ENCODE data around the gene CD200R1L.
A peak's percentile ranks its signal among the peaks of the same experiment; 100 is the strongest.
"Not testable (repeated sequence)": the region's sequence is repeated elsewhere in the genome, so short reads cannot be mapped to it uniquely, and the experiment has no call there.

The CD200R1L gene, protein sequence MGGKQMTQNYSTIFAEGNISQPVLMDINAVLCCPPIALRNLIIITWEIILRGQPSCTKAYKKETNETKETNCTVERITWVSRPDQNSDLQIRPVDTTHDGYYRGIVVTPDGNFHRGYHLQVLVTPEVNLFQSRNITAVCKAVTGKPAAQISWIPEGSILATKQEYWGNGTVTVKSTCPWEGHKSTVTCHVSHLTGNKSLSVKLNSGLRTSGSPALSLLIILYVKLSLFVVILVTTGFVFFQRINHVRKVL

DNA sequence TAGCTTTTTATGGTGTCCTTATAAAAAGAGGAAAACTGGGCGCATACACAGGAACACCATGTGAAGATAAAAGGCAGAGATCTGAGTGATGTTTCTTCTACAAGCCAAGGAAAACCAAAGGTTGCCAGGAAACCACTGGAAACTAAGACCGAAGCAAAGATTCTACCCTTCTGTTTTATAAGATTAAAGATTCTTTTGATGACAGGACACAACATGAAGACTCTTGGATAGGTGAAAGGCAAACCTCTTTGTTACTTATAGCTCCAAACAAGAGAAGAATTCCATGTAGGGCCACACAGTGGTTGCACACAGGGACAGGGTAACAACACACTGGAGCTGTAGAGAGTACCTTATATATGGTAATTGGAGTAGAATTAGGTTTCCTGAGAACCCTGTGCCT, at the start of gene CD200R1L:
CD200R1L (minus strand) TSS at position 101 of the 400 bp plus-strand sequence. CDS start 17,497 bp downstream, outside the sequence.
- no peak for DNase-seq (ENCODE audit: low spot score)

DNA sequence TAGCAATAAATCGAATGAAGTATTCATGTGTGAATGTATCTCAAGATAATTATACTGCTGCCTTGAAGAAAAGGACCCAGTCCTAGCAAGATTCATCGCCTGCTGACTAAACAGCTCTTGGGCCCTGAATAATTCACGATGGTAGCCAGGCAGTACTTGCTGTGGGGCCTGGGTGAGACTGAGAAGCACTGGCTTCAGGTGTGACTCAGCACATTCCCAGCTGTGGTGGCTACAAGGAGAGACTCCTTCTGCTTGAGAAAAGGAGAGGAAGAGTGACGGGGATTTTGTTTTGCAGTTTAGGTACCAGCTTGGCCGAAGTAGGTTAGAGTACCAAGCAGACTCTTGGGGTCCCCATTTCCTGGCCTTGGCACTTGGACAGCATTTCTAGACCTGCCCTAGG, 47.6 kb upstream of the CD200R1L start:
- no peak for DNase-seq (ENCODE audit: low spot score)

DNA sequence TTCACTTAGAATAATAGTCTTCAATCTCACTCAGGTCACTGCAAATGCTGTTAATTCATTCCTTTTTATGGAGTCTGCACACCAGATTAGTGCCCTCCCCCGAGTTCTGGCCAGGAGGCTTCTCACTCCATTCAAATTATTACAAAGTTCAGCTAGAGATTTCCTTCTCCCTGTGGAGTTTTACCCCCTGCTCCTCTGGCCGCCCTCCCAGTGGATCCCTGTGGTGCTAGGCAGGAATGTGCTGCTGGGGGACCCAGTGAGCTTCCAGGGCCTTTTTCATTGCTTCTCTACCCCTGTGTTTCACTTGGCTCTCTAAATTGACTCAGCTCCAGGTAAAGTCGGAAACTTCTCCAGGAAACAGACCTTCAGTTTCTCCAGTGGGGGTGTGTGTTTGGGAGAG, 42.7 kb upstream of the CD200R1L start:
- no peak for DNase-seq (ENCODE audit: low spot score)

DNA sequence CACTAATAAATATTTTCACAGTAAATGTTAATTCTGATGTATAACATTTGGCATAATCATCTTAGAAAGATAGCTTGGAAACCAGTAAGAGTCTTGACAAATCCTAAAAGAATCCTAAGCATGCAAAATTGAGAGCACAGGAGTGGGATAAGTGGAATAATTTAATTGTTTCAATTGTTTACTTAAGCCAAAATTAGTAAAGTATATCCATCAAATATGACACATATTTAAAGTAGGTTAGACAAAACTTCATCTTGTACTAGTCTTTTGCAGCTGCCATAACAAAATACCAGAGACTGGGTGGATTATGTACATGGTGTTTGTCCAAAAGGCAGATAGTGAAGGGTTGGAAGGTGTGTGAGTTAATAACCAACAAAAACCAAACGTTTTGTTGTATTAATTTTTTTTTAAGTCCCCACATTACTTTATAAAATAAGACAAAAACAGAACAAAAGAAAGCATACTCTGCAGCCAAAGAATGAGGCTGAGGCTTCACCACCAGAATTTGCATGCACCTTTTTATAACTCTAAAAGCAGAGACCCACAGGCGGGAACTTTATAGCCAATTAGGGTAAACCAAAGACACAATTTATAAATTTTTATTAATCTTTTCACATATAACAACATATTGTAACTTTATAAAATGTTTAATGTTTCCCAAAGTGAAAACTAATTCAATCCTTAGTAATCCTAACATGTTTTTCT, 41.9 kb upstream of the CD200R1L start:
- no peak for DNase-seq (ENCODE audit: low spot score)

DNA sequence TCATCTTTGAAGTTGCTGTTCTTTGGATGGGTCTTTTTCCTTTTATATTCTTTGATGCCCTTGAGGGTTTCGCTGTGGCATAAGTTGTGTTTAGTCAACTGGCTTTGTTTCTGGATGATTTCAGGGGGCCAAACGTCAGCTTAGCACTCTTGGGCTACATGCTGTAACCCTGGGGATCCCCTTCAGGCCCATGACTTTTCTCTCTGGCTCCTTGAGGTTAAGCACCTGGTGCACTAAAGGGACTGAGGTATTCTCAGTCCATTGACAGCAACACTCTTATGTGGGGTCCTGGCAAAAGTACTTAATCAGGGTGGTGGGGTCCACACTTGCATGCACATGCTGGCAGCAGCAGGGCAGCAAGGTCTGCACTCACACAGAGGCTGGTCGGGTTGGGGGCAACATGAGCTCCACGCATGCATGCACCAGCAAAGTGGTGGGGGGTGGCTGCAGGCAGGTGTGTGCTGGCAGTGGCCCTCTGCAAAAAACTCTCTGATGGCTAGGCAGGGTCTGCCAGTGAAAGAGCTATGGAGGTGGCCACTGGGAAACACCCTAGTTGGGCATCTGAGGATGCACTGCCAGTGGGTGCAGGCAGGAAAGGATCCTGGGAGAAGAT, 38.1 kb upstream of the CD200R1L start:
- DNase-seq (ENCODE audit: low spot score), result no peak

DNA sequence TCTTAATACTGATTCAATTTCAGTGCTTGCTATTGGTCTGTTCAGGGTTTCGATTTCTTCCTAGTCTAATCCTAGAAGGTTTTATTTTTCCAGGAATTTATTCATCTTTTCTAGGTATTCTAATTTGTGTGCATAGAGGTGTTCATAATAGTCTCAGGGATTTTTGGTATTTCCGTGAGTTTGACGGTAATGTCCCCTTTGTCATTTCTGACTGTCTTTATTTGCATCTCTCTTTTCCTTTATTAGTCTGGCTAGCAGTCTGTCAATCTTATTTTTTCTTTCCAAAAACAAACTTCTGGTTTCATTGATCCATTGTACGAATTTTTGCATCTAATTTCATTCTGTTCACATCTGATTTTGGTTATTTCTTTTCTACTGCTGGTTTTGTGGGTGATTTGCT, 35.2 kb upstream of the CD200R1L start:
- no peak for DNase-seq (ENCODE audit: low spot score)

DNA sequence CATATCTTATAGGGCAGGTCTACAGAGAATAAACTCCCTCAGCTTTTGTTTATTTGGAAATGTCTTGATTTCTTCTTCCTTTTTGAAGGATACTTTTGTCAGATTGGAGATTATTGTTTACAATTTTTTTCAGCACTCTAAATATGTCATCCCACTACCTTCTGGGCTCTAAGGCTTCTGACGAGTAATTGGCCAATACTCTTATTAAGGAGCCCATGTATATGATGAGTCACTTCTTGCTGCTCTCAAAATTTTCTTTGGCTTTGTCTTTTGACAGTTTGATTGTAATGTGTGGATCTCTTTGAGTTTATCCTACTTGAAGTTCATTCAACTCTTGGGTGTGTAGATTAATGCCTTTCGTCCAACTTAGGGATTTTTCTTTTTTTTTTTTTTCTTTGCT, 28.9 kb upstream of the CD200R1L start:
- no peak for DNase-seq (ENCODE audit: low spot score)

DNA sequence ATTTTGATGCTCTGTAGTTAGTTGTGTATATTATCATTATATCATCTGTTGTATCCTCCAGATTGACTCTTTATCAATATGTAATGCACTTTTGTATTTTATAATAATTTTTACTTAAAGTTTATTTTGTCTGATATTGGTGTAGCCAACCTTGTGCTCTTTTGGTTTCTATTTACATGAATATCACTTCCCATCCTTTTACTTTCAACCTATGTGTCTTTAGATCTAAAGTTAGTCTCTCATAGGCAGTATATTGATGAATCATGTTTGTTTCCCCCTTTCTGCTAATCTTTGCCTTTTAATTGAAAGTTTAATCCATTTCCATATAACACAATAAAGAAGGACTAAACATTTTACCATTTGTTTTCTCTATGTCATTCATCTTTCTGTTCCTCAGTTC, 28.1 kb upstream of the CD200R1L start:
- no peak for DNase-seq (ENCODE audit: low spot score)

DNA sequence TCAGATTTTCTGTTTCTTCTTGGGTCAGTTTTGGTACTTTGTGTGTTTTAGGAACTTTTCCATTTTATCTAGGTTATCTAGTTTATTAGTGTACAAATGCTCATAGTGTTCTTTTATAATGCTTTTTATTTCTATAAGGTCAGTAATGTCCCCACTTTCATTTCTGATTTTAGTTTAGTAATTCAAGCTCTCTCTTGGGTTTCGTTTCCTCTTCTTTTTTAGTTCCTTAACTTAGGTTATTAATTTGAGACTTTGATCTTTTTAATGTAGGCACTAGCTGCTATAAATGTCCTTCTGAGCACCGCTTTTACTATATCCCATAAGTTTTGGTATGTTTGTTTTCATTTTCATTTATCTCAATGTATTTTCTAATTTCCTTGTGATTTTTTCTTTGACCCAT, 27.0 kb upstream of the CD200R1L start:
- no peak for DNase-seq (ENCODE audit: low spot score)

DNA sequence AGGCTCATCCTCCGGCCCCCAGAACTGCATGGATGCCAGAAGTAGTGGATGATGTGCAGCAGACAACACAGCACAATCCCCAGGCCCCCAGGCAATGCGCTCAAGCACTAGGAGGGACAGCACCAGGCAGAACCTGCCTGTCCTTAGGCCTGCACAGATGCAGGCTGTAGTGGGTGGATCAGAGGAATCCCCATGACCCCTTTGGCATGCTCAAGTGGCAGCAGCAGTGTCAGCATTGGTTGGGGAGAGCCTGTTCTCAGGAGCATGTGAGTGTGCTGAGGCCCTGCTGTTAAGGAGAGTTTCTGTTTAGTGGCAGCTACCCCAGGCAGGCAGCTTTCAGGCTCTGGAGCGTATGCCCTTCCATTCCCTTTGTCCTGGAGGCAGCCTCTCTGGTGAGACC, 25.1 kb upstream of the CD200R1L start:
- no peak for DNase-seq (ENCODE audit: low spot score)

DNA sequence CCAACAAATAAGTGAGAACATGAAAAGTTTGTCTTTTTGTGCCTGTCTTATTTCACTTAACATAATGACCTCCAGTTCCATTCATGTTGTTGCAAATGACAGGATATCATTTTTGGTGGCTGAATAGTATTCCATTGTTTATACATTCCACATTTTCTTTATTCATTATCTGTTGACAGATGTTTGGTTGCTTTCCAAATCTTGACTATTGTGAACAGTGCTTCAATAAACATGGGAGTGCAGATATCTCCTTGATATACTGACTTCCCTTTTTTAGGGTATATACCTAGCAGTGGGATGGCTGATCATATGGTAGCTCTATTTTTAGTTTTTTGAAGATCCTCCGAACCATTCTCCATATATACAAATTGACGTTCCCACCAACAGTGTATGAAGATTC, 19.1 kb upstream of the CD200R1L start:
- DNase-seq (ENCODE audit: low spot score), result no peak

DNA sequence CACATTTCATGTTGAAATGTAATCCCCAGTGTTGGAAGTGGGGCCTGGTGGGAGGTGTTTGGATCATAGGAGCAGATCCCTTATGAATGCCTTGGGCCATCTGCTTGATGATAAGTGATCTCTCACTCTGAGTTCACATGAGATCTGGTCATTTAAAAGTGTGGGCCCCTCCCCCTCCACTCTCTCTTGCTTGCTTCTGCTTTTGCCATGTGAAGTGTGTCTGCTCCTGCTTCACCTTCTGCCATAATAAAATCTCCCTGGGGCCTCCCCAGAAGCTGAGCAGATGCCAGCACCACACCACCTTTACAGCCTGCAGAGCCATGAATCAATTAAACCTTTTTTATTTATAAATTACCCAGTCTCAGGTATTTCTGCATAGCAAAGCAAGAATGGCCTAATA, 14.2 kb upstream of the CD200R1L start:
- no peak for DNase-seq (ENCODE audit: low spot score)

DNA sequence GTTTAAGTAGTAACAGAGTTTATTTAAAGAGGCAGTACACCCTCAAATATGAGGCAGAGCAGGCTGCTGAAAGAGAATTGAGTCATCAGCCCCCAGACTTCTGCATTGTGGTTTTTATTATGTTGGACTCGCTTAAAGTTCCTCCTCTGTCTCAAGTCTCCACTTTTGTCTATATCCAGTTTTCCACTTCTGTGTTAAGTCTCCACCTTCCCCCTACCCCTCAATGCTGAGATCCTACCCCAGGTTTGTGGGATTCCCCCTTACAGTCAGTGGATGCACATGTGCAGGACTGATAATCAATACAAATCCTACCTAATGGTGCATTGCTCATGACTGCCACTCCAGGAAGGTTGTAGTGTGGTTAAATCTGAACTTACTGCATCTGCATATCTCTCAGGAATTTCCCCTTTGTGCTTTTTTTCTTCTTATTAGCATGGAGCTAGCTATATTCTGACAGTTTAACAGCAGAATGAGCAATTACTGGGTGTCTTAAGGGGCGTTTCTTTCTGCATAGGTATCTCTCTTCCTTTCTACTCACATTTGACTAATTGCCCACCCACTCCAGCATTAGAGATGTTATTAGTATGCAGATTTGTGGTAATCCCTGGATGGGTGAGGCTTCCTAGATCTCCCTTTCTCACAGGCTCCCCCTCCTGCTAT, 11.9 kb upstream of the CD200R1L start:
- peak; percentile 14 for DNase-seq (ENCODE audit: low spot score)

DNA sequence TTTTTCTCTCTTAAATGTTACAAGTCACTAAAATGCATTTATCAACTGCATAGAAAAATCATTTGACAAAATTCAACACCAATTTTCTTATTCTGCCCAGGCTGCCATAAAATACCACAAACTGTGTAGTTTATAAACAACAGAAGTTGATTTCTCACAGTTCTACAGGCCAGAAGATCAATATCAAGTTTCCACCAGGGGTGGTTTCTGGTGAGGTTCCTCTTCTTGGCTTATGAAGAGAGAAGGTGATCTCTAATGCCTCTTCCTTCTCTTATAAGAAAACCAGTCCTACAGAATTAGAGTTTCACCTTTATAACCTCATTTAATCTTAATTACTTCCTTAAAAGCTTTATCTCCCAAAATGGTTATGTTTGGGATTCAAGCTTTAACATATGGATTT, 10.9 kb upstream of the CD200R1L start:
- DNase-seq (ENCODE audit: low spot score), result no peak

DNA sequence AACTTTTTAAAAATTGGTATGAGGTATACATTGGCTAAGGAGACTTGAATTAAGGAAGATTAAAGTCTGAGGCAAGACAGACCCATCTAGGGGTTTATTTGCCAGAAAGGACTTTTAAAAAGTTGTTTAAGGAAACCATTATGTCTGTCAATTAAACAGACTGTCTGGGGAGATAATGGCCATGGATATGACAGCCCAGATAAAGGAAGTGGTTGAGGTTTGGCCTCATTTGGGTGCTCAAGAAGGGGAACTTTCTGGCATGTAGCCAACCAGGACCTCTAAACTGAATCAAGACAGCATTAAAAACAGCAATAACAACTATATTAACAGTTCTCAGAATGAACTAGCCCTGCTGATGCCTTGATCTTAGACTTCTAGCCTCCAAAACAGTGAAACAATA, 9.9 kb upstream of the CD200R1L start:
- no peak for DNase-seq (ENCODE audit: low spot score)

DNA sequence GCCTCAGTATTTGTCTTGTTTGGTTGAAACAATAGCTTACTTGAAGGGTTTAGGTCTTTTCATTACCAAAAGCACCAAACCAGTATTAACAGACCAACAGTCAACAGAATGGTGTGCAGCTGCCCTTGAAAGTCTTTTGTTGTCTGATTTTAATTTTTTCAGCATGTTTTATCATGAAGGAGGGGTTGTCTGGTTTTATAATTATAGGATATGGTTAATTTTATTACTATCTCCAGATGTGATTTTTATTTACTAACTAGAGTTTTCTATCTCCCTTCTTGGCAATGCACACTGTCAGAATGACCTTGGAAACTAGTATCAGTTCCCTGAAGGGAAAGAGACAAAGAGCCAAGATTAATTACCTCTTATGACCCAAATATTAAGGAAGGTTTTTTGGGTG, 9.2 kb upstream of the CD200R1L start:
- no peak for DNase-seq (ENCODE audit: low spot score)

DNA sequence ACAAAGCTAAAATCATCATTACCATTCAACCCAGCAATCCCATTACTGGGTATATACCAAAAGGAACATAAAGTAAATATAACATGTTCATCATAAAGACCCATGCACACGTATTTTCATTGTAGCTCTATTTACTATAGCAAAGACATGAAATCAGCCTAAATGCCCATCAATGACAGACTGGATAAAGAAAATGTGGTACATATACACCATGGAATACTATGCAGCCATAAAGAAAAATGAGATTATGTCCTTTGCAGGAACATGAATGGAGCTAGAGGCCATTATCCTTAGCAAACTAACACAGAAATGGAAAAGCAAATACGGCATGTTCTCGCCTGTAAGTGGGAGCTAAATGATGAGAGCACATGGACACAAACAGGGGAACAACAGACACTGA, 8.4 kb upstream of the CD200R1L start:
- not testable (repeated sequence) for DNase-seq (ENCODE audit: low spot score)

DNA sequence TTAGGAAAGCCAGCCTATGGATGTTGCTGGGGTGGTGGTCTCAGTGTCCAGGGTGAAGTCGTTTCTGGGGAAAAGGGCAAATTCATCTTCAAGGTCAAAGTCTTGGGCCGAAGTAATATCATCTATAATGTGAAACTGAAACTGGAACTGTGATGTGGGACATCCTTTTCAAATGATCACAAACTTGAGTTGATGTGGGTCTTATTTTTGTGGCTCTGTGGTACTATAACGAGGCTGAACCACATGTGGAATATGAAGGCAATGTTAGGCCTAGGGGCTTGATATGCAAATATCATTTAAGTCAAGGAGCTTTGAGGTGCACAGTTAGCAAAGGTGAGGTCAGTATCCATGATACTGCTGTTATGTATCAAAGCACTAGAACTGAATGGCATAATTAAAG, 1.5 kb upstream of the CD200R1L start:
- DNase-seq (ENCODE audit: low spot score), result no peak

DNA sequence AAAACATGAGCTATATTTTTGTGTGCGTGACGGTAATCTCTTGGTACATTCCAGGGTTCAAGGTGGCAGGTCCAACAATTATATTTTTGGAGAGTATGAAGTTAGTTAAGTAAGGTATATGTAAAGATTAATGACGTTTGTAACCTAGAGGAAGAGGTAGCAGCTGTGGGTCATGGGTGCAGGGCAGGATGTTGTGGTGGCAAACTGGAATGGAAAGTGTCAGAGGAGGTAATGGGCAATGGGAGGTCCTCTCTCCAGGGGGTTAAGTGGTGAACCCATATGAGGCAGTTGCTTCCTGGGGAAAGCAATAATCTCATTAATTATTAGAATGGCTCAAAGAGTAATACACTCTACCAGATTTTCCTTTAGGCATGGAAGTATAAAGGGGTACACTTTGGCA, 1.0 kb upstream of the CD200R1L start:
- DNase-seq (ENCODE audit: low spot score), result no peak

DNA sequence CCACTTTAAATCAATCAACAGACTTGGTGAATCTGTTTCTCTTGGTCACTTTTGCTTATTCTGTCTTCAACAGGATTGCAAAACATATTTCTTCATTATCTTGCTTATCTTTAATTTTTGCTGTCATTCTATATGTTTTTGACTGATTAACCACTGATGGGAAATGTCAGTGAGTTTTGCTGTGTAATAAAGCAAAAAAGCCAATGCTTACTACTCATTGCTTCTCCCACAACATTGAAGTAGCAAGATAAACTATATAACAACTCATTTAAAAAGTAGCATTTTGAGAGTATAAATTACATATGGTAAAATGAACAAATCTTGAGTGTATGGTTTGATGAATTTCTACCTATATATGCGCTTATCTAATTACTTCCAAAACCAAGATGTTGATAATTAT, 892 bp downstream of the CD200R1L start:
- no peak for DNase-seq (ENCODE audit: low spot score)

DNA sequence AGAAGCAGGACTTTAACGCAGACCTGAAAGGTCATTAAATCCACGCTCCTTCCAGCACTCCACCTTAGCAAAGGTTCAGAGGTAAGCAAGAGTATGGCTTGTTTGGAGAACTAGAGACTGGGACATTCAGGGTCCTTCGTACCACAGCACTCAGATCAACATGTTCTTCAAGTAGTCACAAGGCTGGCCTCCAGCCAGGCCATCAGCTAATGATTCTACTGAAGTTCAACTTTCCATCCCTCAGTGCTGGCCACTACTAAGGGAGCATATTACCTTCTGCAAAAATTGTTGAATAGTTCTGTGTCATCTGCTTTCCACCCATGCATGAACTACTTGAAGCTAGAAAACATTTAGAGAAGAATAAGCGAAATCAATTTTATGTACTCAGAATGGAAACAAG, 17.6 kb downstream of the CD200R1L start:
- no peak for DNase-seq (ENCODE audit: low spot score)

DNA sequence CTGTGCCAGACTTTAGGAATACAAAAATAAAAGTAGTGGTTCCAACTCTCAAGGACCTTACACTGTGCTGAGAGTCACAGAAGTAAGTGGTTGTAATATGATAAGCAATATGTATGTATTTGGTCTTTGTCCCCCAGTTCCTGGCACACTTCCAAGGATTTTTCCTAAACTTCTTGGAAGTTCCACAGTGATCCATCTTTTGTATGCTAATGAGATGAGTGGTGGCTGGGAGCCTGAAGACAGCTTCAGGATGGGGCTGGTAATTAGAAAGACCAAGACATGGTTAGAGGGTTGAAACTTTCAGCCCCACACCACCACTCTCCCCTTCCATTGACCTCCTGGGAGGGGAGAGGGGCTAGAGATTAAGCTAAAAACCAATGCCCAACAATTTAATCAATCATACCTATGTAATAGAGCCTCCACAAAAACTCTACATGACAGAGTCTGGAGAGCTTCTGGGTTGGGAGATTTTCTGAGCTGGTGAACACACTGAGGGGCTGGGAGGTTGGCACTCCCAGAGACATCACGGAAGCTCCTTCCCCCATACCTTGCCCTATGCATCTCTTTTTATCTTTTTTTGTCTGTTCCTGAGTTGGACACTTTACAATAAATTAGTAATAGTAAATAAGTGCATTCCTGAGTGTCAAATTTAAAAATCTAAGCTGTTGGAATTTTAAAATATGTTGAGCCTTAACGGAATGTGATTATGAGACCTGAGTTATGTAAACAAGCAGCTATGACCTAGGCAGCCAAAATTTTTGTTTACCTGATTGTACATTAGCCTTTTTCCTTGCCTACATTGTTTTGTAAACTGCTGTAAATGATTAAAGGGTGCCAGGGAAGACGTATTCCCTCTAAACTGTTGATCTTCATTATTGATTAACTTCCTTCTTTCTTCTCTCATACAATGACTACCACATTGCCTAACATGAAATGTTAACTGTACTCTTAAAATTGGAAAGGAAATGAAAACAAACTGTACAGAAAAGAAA, 24.3 kb downstream of the CD200R1L start:
- no peak for DNase-seq (ENCODE audit: low spot score)
